Smooth muscle cell (in vitro differentiated cells): Measurements from ENCODE around the gene FIBCD1. TPM values are rescaled to one million over a fixed set of nuclear protein-coding genes. Genes with fewer than 3 reads are reported as not detected.

Experiments
- DNase-seq: peaks from one replicate; lab custom pipeline; 2025; ENCODE audit not compliant: unreplicated experiment; lab: John Stamatoyannopoulos, UW
- H2AFZ ChIP-seq: fragments of 200-600 bp; sonication (generic); 2 replicates; pipeline ENCODE4 v1.6.0; 2016; ENCODE audit warnings: antibody characterized with exemption, low read depth, mild to moderate bottlenecking
- H3F3A ChIP-seq: fragments of 200-600 bp; sonication (generic); 2 replicates; pipeline ENCODE4 v1.6.0; 2017; ENCODE audit warnings: antibody characterized with exemption, low read depth
- H3K27ac ChIP-seq: fragments of 200-600 bp; sonication (generic); 2 replicates; pipeline ENCODE4 v1.5.1; 2016; ENCODE audit warnings: low read depth, mild to moderate bottlenecking
- H3K27me3 ChIP-seq: fragments of 200-600 bp; sonication (generic); 2 replicates; pipeline ENCODE4 v1.6.1; 2016; ENCODE audit warnings: low read depth, mild to moderate bottlenecking
- H3K36me3 ChIP-seq: fragments of 200-600 bp; sonication (generic); 2 replicates; pipeline ENCODE4 v1.5.1; 2016; ENCODE audit warnings: low read depth
- H3K4me1 ChIP-seq: fragments of 200-600 bp; sonication (generic); 2 replicates; pipeline ENCODE4 v1.5.1; 2016; ENCODE audit warnings: low read depth
- H3K4me2 ChIP-seq: fragments of 200-600 bp; sonication (generic); 2 replicates; pipeline ENCODE4 v1.6.0; 2016; ENCODE audit warnings: mild to moderate bottlenecking
- H3K4me3 ChIP-seq: fragments of 200-600 bp; sonication (generic); 2 replicates; pipeline ENCODE4 v1.5.1; 2016; ENCODE audit warnings: mild to moderate bottlenecking
- H3K79me2 ChIP-seq: fragments of 200-600 bp; sonication (generic); 2 replicates; pipeline ENCODE4 v1.6.0; 2016; ENCODE audit warnings: low read depth, mild to moderate bottlenecking
- H3K9ac ChIP-seq: fragments of 200-600 bp; sonication (generic); 2 replicates; pipeline ENCODE4 v1.6.0; 2016; ENCODE audit warnings: low read depth
- H3K9me3 ChIP-seq: fragments of 200-600 bp; sonication (generic); replicated peaks from 2 replicates; pipeline ENCODE4 v1.5.1; 2016; ENCODE audit warnings: low read depth
- H4K20me1 ChIP-seq: fragments of 200-600 bp; sonication (generic); 2 replicates; pipeline ENCODE4 v1.6.0; 2016; ENCODE audit warnings: low read depth
- WGBS: methylation state at CpG from one replicate; pipeline ENCODE4 v1.1.7; 2016; ENCODE audit warnings: low lambda C conversion rate; 5-methylcytosine and 5-hydroxymethylcytosine counted together
- polyA plus RNA-seq: library from polyadenylated mRNA; unstranded; fragments of >200 nt; fragmentation: Nextera tagmentation; extraction: Ambion mirVana; gene quantifications from 2 replicates; pipeline ENCODE4 v1.2.1, GENCODE V29; 2016
- total RNA-seq: library from RNA; depleted of rRNA; stranded (reverse); fragments of >200 nt; gene quantifications from 2 replicates; pipeline ENCODE4 v1.2.3, GENCODE V29; 2014
- TF ChIP-seq, protein P1 (sequence below): fragments of 200-600 bp; sonication (generic); IDR thresholded peaks from 2 replicates; pipeline ENCODE4 v1.5.1; 2017; ENCODE audit warnings: borderline replicate concordance, mild to moderate bottlenecking, antibody characterized with exemption; ENCODE audit not compliant: insufficient read depth, poor library complexity, severe bottlenecking

The FIBCD1 gene
- total and polyA plus RNA-seq, 2 experiments from 2014 or later = 1.8 to 4.7 TPM

DNA sequence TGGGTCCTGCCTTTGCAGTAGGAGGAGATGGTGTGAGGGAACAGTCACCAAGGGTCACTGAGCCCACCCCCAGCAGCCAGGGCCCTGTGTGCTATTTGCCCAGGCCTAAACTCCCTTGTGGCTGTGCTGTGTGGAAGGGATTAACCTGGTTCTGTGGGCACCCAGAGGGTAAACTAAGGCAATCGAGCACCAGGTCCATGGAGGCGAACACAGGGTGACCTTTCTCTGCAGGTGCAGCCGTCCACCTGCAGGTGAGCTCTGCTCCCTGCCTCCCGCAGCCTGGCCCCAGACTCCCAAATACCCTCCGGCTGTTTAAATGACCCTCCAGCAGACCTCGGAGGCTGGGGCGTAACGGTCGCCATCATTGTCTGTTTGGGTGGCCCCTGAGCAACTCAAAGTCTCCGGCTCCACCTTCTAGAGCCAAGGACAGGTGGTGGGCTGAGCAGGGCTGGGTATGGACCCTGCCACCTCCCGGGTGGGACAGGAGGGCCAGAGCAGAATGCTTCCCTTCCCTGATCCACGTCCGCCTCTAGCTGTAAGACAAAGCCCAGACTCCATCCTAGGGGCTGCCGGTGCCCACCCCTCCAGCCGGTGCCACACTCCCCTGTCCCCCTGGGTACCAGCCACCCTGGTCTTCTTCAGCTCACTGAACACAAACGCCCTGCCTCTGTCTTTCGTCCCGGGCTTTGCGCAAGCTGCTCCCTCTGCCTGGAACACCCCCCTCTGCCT lies 34.1 kb upstream of the FIBCD1 start:
- no peak overlapping the region for H3K4me2 ChIP-seq
- no peaks in the 10 kb centered on the region for H3F3A ChIP-seq
- TF ChIP-seq, protein P1, sequence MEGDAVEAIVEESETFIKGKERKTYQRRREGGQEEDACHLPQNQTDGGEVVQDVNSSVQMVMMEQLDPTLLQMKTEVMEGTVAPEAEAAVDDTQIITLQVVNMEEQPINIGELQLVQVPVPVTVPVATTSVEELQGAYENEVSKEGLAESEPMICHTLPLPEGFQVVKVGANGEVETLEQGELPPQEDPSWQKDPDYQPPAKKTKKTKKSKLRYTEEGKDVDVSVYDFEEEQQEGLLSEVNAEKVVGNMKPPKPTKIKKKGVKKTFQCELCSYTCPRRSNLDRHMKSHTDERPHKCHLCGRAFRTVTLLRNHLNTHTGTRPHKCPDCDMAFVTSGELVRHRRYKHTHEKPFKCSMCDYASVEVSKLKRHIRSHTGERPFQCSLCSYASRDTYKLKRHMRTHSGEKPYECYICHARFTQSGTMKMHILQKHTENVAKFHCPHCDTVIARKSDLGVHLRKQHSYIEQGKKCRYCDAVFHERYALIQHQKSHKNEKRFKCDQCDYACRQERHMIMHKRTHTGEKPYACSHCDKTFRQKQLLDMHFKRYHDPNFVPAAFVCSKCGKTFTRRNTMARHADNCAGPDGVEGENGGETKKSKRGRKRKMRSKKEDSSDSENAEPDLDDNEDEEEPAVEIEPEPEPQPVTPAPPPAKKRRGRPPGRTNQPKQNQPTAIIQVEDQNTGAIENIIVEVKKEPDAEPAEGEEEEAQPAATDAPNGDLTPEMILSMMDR = no peak
- H3K9ac ChIP-seq = no peak overlapping the region
- 84% methylated on average over 19 of the region's 19 CpGs for WGBS
- no peaks in the 10 kb centered on the region for H3K36me3 ChIP-seq
- DNase-seq = no peak
- no peaks in the 10 kb centered on the region for H4K20me1 ChIP-seq
- H3K9me3 ChIP-seq = no peaks in the 10 kb centered on the region
- H2AFZ ChIP-seq = no peak overlapping the region
- no peak overlapping the region for H3K4me3 ChIP-seq
- no peak overlapping the region for H3K27ac ChIP-seq
- no peaks in the 10 kb centered on the region for H3K4me1 ChIP-seq
- no peaks in the 10 kb centered on the region for H3K27me3 ChIP-seq
- no peaks in the 10 kb centered on the region for H3K79me2 ChIP-seq

DNA sequence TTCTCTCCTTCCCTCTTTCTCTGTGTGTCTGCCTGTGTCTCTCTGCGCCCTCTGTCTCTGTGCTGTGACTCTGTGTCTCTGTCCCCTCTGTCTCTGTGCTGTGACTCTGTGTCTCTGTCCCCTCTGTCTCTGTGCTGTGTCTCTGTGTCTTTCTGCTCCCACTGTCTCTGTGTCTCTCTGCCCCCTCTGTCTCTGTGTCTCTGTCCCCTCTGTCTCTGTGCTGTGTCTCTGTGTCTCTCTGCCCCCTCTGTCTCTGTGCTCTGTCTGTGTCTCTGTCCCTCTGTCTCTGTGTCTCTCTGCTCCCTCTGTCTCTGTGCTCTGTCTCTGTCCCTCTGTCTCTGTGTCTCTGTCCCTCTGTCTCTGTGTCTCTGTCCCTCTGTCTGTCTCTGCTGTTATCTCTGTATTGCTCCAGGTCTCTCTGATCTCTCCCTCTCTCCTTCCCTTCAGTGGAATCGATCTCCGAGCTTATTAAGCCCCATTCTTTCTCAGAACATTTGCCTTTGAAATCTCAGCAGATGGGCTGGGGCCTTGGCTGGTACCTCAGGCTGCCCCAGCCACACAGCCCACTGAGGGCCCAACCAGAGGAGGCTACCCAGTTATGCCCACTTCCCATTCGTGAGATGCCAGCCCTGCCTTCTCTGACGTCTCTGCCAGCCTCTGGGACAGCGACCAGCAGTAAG lies 33.4 kb upstream of the FIBCD1 start:
- TF ChIP-seq, protein P1 = no peak
- Histone ChIP-seq H3K9me3 (no peaks in the 10 kb centered on the region), H3F3A (no peaks in the 10 kb centered on the region), H3K79me2 (no peaks in the 10 kb centered on the region), H2AFZ (no peak overlapping the region), H3K27ac (no peak overlapping the region), H3K27me3 (no peaks in the 10 kb centered on the region), H3K9ac (no peak overlapping the region), H3K4me2 (no peak overlapping the region), H3K4me3 (no peak overlapping the region), H4K20me1 (no peaks in the 10 kb centered on the region), H3K36me3 (no peaks in the 10 kb centered on the region), H3K4me1 (no peaks in the 10 kb centered on the region)
- 76% methylated on average over 6 of the region's 6 CpGs for WGBS
- DNase-seq = no peak

DNA sequence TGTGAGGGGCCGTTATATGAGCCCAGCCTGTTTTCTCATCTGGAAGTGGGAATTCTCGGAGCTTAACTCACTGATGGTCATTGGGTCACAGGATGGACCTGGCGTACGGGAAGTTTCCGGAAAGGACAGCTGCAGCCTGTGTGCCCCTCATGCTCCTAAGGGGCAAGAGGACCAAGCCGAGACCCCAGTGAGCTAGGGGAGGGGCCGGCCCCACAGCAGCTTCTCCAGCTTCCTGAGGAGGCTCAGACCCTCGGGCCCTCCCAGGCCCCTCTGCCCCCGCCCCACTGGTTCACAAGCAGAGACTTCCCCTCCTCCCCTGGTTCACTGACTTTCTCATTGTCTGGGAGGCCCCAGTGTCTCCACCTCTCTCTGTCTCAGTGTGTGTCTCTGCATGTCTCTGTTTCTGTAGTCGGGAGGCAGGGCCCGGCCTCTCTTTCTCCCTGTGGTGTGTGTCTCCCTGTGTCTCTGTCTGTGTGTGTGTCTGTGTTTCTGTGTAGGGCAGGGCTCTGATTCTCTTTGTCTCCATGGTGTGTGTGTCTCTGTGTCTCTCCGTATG lies 32.3 kb upstream of the FIBCD1 start:
- TF ChIP-seq, protein P1 = no peak
- 90% methylated on average over 12 of the region's 12 CpGs for WGBS
- no peaks in the 10 kb centered on the region for H3K4me1 ChIP-seq
- H3K9ac ChIP-seq = no peak overlapping the region
- no peak overlapping the region for H2AFZ ChIP-seq
- no peaks in the 10 kb centered on the region for H3K9me3 ChIP-seq
- no peak overlapping the region for H3K27ac ChIP-seq
- H4K20me1 ChIP-seq = no peaks in the 10 kb centered on the region
- no peaks in the 10 kb centered on the region for H3F3A ChIP-seq
- H3K4me3 ChIP-seq = no peak overlapping the region
- no peaks in the 10 kb centered on the region for H3K27me3 ChIP-seq
- DNase-seq = no peak
- H3K4me2 ChIP-seq = no peak overlapping the region
- H3K79me2 ChIP-seq = no peaks in the 10 kb centered on the region
- H3K36me3 ChIP-seq = no peaks in the 10 kb centered on the region
